ENCODE results near the gene NR5A2. TPM values are rescaled to one million over a fixed set of nuclear protein-coding genes. Genes with fewer than 3 reads are reported as not detected.

The NR5A2 gene
- not detected in 2 replicates for total RNA-seq

DNA sequence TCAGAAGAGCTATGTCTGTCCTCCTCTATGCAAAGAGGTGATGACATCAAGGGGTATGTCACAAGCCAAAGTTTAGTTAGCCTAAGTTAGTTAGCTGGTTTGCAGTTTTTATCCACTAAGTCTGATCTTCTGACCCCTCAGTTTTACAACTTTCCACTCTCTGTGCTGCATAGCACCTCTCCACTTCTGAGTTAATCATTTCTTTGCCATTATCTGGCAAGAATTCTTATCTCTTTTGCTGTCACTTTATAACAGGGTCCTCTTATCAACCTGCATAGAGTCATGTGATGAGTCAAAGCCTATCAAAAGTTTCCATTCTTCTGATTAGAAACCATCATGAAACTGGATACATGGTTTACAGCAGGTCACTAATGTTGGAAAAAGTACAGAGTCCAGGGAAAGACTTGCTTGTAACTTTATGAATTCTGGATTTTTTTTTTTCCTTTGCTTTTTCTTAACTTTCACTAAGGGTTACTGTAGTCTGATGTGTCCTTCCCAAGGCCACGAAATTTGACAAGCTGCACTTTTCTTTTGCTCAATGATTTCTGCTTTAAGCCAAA is at the start of gene NR5A2:
Gene NR5A2, plus strand, starts transcription at position 447 of the 560 bp plus-strand sequence. CDS start 138 bp downstream, outside the sequence.

Data from bronchus fibroblast of lung (primary cell).